AG04449 (cell line): Measurements from ENCODE around the gene FHIT.

Experiments
- CTCF ChIA-PET: fragments of 350-600 bp; formaldehyde crosslinking; extraction: SDS; loops from one replicate; lab custom pipeline; 2021; ENCODE audit warnings: antibody characterized with exemption; lab: Yijun Ruan, JAX
- POLR2A ChIA-PET: fragments of 400-600, 350-600 bp; formaldehyde crosslinking; extraction: SDS; loops from one replicate; lab custom pipeline; 2020; ENCODE audit warnings: antibody characterized with exemption, inconsistent platforms; lab: Yijun Ruan, JAX
- DNase-seq: peaks from one replicate; pipeline ENCODE4 v3.0.0-alpha.2; 2010; ENCODE audit warnings: low read depth, low spot score
- H3K4me3 ChIP-seq: 2 replicates; pipeline ENCODE4 v1.5.1; 2011; ENCODE audit warnings: low read depth, mild to moderate bottlenecking, control low read depth, low read length
- CTCF ChIP-seq: IDR thresholded peaks from one replicate; pipeline ENCODE4 v1.5.1; 2011; ENCODE audit warnings: mild to moderate bottlenecking, moderate library complexity, low read length, control low read depth, inconsistent platforms; ENCODE audit not compliant: insufficient read depth; ENCODE audit errors: missing control alignments

FHIT gene

DNA sequence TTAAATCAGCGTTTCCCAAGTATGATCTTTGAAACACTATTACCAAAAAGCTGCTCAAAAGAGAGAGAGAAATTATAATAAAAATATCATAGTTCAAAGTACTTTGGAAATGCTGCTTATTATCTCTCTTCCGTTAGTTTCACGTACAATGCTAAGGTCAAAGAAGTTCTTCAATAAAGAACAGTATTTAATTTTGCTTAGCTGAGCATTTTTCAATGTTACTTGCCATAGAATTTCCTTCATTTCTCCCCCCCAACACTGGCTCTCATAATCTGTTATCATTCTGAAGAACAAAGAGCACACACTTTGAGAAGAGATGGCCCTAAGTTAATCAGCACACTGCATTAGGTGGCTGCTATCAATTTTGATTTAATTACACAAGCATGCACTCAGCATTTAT, 1360.6 kb downstream of the FHIT start:
- no peak for TF ChIP-seq CTCF
- H3K4me3 ChIP-seq: no peak overlapping the region
- CTCF ChIA-PET: no interaction called here
- DNase-seq: no peak
- POLR2A ChIA-PET: no interaction called here

GRCh38 chr3:59886790-59887189, 1364.5 kb downstream of the FHIT start:
- TF ChIP-seq CTCF: no peak
- ChIA-PET POLR2A (no interaction called here), CTCF (no interaction called here)
- no peak for DNase-seq
- no peak overlapping the region for H3K4me3 ChIP-seq

GRCh38 chr3:59885899-59886400, 1365.3 kb downstream of the FHIT start:
- H3K4me3 ChIP-seq: no peak overlapping the region
- no peak for TF ChIP-seq CTCF
- CTCF ChIA-PET: interaction anchor here (0.9 kb wide), 1 partner anchor 311 kb away, joined by 3 read pairs; no protein-coding TSS in a partner anchor
- DNase-seq: no peak
- POLR2A ChIA-PET: no interaction called here

- no peak overlapping the region for H3K4me3 ChIP-seq
- CTCF ChIA-PET: no interaction called here
- TF ChIP-seq CTCF: no peak
Observed at GRCh38 chr3:59885101-59885500, 1366.2 kb downstream of the FHIT start.

GRCh38 chr3:59884409-59884808, 1366.8 kb downstream of the FHIT start:
- H3K4me3 ChIP-seq: no peak overlapping the region
- no peak for DNase-seq
- ChIA-PET POLR2A (no interaction called here), CTCF (no interaction called here)
- no peak for TF ChIP-seq CTCF

More at GRCh38 chr3:59885101-59885500, 1366.2 kb downstream of the FHIT start:
- no peak for DNase-seq
- POLR2A ChIA-PET: no interaction called here

DNA sequence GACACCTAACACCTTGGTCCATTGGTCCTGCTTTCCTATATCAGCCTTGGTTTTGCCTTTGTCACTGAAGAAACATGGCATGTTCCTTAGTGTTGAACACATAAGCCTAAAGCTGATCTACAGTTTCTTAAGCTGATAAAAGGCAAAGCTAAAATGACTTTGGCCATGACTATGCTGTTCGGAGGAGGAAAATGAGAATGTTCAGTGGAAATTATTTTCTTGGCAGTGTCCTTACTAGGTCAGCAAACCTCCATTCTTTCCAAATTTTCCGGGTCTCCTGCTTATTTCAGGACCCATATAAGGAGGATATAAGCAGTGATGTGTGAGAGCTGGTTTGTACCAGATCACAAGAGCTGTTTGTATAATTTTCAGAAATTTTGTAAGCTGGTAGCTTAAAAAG, 1368.5 kb downstream of the FHIT start:
- TF ChIP-seq CTCF: no peak
- no peak overlapping the region for H3K4me3 ChIP-seq
- ChIA-PET CTCF (interaction anchor here (1.1 to 1.9 kb wide), 3 partner anchors 25 to 29 kb away, joined by 3 to 7 read pairs (median 4); no protein-coding TSS in a partner anchor), POLR2A (no interaction called here)
- DNase-seq: no peak
